HG03108 (cell line): Measurements from ENCODE around the gene VAMP5.
A peak's percentile ranks its signal among the peaks of the same experiment; 100 is the strongest.
"Not testable (repeated sequence)": the region's sequence is repeated elsewhere in the genome, so short reads cannot be mapped to it uniquely, and the experiment has no call there.

Experiments
- ATAC-seq: cut with Tn5 transposase; IDR thresholded peaks from one replicate; pipeline ENCODE4 v1.9.1; 2021; ENCODE audit warnings: moderate library complexity; ENCODE audit not compliant: unreplicated experiment

Gene VAMP5

GRCh38 chr2:85583667-85584353 lies 421 bp upstream of the VAMP5 start:
- ATAC-seq: no peak

- ATAC-seq: peak; percentile 36
Measured at GRCh38 chr2:85584857-85585780, 888 bp downstream of the VAMP5 start.

DNA sequence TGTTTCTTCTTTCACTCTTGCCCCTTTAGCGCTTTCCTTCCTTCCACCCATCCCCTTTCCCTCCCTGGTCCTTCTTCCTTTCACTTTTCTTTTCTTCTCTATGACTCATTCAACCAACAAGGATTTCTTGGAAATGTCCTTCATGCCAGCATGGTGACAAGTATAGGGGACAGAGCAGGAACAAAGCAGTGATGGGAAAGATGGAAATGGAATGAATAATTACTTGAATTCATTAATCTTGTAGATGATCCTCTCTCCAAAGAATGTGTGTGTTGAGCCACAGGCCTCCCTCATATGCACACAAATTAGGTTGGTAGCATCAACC lies 1.5 kb downstream of the VAMP5 start:
- no peak for ATAC-seq

- ATAC-seq: no peak
Measured at GRCh38 chr2:85588236-85588635, 4.0 kb downstream of the VAMP5 start.

- ATAC-seq: no peak
Measured at GRCh38 chr2:85588645-85589044, 4.4 kb downstream of the VAMP5 start.

- no peak for ATAC-seq
Measured at GRCh38 chr2:85589181-85589580, 5.0 kb downstream of the VAMP5 start.

- no peak for ATAC-seq
Measured at GRCh38 chr2:85589982-85590791, 6.0 kb downstream of the VAMP5 start.

GRCh38 chr2:85590950-85591349 lies 6.7 kb downstream of the VAMP5 start:
- ATAC-seq: no peak

DNA sequence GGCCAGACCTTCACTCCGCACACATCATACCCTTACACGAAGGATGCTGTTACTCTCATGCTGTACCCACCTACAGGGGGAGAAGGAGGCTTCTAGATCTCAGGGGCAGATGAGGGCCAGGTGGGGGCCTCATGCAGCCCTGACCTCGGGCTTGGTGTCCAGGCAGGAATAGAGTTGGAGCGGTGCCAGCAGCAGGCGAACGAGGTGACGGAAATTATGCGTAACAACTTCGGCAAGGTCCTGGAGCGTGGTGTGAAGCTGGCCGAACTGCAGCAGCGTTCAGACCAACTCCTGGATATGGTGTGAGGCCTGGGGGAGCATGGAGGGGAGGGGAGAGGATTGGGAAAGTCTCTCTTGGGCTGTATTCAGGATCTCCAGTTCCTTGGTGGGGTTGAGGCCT lies 7.3 kb downstream of the VAMP5 start:
- ATAC-seq: no peak

DNA sequence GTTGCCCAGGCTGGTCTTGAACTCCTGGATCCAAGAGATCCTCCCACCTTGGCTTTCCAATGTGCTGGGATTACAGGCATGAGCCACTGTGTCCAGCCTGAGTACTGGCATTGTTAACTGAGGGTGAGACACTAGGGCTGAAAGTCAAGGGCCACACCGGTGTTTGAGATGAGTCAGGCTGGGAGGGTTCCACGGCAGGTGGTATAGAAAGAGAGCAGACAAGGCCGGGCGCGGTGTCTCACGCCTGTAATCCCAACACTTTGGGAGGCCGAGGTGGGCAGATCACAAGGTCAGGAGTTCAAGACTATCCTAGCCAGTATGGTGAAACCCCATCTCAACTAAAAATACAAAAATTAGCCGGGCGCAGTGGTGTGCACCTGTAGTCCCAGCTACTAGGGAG lies 8.1 kb downstream of the VAMP5 start:
- not testable (repeated sequence) for ATAC-seq

DNA sequence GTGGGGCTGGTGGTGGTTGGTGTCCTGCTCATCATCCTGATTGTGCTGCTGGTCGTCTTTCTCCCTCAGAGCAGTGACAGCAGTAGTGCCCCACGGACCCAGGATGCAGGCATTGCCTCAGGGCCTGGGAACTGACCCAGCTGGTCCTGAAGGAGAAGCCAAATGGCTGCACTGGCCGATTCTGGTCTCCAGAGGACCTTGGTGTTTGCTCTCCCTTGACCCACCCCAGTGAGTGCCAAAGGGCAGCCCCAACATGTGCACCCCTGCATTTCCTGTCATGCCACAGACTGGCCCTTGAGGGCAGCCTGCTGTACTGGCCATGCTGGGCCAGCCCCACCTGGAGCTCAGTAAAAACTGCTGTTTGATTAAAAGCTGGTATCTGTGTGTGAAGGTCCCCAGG lies 8.8 kb downstream of the VAMP5 start:
- no peak for ATAC-seq

DNA sequence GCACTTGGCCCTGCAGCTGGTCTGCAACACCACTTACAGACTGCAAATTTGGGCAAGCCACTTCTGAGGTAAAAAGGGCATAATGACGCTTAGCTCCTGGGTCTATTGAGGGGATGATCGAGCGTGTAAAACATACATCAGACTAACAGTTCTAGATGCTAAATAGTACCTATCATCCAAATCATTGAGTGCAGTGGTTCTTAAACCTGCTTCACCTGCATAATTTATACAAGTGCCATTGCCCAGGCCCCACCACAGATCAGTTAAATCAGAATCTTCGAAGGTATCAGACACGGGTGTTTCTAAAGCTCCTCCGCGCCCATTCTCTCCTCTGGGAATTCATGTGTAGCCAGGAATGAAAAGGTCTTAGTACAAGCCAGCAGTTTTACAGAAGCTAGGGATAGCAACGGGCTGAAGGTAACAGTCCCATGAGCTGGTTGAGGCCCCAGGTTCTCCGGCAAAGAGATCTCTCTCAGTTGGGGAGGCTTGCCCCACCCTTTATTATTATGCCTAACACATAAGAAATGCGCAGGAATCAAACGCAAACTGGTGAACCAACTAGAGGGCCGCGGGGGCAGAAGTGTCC lies 10.6 kb downstream of the VAMP5 start:
- ATAC-seq: no peak

DNA sequence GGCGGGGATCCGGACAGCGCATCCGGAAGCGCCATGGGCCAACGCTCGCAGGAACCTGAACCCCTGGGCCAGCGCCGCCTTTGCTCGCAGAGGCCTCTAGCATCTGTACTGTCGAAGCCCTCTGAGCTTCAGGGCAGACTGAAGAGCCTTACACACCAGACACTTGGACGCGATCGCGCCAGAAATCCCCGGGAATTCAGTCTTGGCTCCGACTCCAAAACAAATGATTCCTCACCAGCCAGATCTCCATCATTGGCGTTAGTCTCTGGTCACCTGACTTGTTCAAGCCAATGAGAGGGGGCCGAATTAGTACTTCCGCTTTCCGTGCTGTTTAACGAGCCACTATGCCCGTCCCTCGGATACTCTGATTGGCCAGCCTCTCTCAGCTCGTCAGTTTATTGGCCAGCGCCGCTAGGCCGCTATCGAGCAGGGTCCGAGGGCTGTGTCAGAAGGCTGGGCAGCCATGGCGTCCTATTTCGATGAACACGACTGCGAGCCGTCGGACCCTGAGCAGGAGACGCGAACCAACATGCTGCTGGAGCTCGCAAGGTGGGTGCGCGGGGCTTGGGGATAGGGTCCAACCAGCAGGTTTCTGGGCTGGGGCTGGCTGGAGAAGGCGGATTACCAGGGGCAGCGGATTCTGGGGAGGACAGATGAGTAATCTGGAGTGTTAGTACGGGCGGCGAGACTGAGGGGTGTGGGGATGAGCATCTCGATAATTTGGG lies 11.2 kb downstream of the VAMP5 start, which contains the start of gene RNF181:
Gene RNF181 (plus strand): TSS at position 445 of the 725 bp plus-strand sequence. CDS start 19 bp downstream, at position 464.
- ATAC-seq: peak; percentile 98

- ATAC-seq: no peak
Measured at GRCh38 chr2:85596026-85596333, 11.7 kb downstream of the VAMP5 start.

DNA sequence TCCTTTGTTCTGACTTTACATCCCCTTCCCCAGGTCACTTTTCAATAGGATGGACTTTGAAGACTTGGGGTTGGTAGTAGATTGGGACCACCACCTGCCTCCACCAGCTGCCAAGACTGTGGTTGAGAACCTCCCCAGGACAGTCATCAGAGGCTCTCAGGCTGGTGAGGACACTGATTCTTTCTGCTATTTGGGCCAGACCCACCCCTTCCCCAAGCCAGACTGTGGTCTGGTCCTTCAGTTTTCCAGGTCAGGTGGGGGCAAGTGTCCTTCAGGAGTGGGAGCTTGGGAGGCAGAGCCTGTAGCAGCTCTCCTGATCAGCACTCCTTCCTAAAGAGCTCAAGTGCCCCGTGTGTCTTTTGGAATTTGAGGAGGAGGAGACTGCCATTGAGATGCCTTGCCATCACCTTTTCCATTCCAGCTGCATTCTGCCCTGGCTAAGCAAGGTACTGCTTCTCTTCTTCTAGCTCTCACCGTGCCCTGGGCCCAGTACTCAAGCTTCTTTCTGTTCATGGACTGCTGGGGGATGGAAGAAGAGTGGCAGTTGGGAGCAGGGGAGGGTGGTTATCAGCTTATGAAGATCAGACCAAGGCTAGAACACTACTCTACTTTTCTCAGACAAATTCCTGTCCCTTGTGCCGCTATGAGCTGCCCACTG lies 12.4 kb downstream of the VAMP5 start:
- no peak for ATAC-seq

DNA sequence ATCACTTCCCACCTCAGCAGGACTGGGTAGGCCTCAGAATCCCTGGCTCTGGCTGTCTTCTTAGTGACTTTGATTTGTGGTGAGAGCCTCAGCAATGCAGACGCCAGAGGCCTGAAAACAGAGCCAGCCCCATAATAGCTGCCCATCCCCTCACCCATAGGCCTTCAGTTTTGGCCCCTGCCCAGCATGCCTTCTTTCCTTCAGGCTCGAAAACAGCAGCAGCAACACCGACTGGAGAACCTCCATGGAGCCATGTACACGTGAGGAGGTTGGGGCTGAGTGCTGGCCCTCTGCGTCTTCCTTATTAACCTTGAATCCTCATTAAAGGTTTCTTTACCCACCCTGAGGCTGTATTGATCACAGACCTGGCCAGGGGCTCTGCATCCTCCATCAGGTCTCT lies 13.0 kb downstream of the VAMP5 start:
- no peak for ATAC-seq

- no peak for ATAC-seq
Measured at GRCh38 chr2:85598594-85599340, 14.5 kb downstream of the VAMP5 start.

- no peak for ATAC-seq
Measured at GRCh38 chr2:85599468-85600234, 15.4 kb downstream of the VAMP5 start.

GRCh38 chr2:85600235-85600575 lies 16.0 kb downstream of the VAMP5 start:
- ATAC-seq: no peak
